ENCODE results near the gene USP21.

The USP21 gene

GRCh38 chr1:161133220-161133740, 26.0 kb upstream of the USP21 start:
- DNase-seq (ENCODE audit: low spot score), result peak; percentile 23

GRCh38 chr1:161137881-161138280, 21.4 kb upstream of the USP21 start:
- no peak for DNase-seq (ENCODE audit: low spot score)

DNA sequence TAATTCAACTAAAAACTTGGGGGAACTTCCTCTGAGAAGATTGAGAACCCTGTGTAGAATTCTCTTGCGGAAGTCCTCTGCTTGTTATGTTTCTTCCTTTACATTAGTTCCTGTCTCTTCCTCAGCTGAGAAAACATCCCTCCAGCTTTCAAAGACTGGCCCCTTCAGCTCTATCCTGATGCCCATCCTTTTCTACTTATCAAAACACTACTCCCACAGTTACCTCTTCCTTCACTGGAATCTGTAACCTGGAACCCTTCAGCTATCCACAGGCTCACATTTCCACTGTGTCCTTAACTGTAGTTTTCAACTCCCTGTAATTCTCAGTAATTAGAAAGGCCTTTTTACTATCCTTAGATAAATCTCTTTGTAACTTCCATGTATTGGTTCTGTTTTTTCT, 20.9 kb upstream of the USP21 start:
- DNase-seq (ENCODE audit: low spot score), result no peak

GRCh38 chr1:161139766-161140165, 19.5 kb upstream of the USP21 start:
- DNase-seq (ENCODE audit: low spot score), result peak; percentile 71

- no peak for DNase-seq (ENCODE audit: low spot score)
Measured at GRCh38 chr1:161140755-161141400, 18.4 kb upstream of the USP21 start.

DNA sequence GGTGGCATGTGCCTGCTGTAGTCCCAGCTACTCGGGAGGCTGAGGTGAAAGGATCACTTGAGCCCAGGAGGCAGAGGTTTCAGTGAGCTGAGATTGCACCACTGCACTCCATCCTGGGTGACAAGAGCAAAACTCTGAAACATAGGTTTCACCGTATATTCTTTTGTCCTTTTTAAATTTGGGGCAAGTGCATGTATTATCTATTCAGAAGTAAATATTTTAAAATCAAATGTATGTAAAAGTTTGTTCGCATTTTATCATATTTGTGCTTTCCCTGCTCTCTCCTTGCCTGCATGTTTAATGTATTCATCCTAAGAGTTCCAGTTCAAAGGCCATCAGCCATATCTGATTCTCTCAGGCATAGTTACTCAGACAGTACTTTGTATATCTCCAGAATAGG, 13.5 kb upstream of the USP21 start:
- no peak for DNase-seq (ENCODE audit: low spot score)

DNA sequence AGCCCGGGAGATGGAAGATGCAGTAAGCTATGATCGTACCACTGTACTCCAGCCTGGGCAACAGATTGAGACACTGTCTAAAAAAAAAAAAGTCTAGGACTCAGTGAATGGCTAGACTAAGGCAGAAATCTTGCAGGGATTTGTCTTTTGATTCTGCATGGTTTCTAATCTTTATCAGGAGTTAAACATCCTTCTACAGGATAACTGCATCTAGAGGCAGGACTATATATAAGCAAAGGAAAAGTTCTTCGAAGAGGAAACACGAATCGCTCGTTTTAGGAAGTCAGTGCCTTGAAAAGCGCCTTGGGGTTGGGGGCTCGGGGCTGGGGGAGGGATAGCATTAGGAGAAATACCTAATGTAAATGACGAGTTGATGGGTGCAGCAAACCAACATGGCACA, 6.1 kb upstream of the USP21 start:
- no peak for DNase-seq (ENCODE audit: low spot score)

- DNase-seq (ENCODE audit: low spot score), result peak; percentile 84
Measured at GRCh38 chr1:161153682-161154337, 5.5 kb upstream of the USP21 start, which contains the start of gene UFC1. UFC1 (plus strand) TSS chr1:161153978; CDS start chr1:161153998, 20 bp downstream.

DNA sequence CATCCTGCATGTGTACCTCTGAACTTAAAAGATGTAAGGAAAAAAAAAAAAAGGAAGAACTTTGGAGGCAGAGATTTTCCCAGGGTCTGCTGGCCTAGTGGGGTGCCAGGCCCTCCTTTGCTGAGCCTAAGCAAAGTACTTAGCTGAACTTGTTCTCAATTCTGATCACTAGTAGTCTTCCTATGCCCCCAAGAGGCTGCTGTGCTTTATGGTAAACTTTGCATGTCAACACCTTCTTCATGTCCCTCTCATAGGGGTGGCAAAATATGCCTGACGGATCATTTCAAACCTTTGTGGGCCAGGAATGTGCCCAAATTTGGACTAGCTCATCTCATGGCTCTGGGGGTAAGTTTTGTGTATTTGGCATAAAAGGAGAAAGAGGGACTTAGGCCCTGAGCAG, 1.4 kb upstream of the USP21 start:
- no peak for DNase-seq (ENCODE audit: low spot score)

DNA sequence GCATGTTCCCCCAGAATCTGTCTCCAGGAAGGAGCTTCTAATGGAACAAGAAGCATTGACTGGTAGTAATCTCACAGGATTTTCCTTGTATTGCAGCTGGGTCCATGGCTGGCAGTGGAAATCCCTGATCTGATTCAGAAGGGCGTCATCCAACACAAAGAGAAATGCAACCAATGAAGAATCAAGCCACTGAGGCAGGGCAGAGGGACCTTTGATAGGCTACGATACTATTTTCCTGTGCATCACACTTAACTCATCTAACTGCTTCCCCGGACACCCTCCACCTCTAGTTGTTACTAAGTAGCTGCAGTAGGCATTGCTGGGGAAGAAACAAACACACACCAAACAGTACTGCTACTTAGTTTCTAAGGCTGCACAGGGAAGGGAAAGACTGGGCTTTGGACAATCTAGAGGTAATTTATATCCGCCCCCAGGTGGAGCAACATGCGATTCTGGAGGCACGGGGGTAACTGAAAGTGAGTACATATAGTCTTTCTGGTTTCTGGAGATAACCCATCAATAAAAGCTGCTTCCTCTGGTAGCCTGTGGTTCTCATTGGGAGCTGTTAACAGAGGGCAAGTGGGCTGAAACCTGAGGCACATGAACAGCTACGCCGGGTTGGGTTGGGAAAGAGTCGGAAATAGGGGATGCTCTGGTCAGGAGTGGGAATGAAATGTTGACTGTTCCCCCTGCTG, 837 bp upstream of the USP21 start:
- DNase-seq (ENCODE audit: low spot score), result no peak

- DNase-seq (ENCODE audit: low spot score), result no peak
Measured at GRCh38 chr1:161159913-161160243, 578 bp downstream of the USP21 start.

DNA sequence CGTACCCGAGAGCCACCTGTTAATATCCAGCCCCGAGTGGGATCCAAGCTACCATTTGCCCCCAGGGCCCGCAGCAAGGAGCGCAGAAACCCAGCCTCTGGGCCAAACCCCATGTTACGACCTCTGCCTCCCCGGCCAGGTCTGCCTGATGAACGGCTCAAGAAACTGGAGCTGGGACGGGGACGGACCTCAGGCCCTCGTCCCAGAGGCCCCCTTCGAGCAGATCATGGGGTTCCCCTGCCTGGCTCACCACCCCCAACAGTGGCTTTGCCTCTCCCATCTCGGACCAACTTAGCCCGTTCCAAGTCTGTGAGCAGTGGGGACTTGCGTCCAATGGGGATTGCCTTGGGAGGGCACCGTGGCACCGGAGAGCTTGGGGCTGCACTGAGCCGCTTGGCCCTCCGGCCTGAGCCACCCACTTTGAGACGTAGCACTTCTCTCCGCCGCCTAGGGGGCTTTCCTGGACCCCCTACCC, 1.4 kb downstream of the USP21 start:
- DNase-seq (ENCODE audit: low spot score), result no peak

GRCh38 chr1:161161652-161162051, 2.4 kb downstream of the USP21 start:
- DNase-seq (ENCODE audit: low spot score), result no peak

DNA sequence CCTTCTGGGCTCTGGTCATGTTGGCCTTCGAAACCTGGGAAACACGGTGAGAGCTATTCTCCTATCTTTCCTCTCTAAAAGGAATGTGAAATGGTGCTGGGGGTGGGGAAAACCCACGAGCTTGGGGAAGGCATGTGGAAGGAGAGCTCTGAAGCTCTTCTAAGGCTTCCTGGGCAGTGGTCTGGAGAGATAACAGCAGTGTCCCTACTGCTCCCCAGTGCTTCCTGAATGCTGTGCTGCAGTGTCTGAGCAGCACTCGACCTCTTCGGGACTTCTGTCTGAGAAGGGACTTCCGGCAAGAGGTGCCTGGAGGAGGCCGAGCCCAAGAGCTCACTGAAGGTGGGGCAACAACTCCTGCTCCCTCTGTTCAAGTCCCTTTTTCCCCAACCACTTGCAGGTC, 2.8 kb downstream of the USP21 start:
- DNase-seq (ENCODE audit: low spot score), result no peak

GRCh38 chr1:161162806-161163205, 3.5 kb downstream of the USP21 start:
- no peak for DNase-seq (ENCODE audit: low spot score)

DNA sequence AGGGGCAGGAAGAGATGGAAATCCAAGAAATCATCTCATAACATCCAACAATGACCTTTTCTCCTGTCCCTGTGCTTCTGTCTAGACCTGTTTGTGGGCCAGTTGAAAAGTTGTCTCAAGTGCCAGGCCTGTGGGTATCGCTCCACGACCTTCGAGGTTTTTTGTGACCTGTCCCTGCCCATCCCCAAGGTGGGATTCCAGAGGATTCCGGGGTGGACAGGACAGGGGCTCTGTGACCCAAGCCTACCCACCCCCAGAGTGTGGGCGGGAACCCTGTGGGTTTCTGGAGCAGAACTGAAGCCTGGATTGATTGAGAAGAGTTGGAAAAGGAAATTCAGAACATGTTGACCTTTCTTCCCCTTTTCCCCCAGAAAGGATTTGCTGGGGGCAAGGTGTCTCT, 4.5 kb downstream of the USP21 start:
- no peak for DNase-seq (ENCODE audit: low spot score)

DNA sequence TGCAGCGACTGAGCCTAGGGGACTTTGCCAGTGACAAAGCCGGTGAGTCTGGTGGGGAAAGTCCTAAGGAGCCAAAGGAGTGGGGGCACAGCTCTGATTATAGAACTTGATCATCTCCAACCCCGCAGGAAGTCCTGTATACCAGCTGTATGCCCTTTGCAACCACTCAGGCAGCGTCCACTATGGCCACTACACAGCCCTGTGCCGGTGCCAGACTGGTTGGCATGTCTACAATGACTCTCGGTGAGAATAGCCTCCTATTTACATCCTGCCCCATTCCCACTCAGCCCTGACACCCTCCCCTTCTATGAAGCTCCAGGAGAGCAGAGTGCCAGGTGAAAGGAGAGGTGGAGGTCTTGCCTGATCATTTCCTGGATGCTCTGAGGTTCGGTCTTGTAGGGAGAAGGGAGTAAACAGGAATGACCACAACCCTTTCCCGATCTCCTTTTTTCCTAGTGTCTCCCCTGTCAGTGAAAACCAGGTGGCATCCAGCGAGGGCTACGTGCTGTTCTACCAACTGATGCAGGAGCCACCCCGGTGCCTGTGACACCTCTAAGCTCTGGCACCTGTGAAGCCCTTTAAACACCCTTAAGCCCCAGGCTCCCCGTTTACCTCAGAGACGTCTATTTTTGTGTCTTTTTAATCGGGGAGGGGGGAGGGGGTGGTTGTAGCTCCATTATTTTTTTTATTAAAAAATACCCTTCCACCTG, 5.8 kb downstream of the USP21 start:
- no peak for DNase-seq (ENCODE audit: low spot score)

- peak; percentile 91 for DNase-seq (ENCODE audit: low spot score)
Measured at GRCh38 chr1:161165742-161166668, 6.7 kb downstream of the USP21 start, which contains the start of gene PPOX. PPOX (plus strand) TSS chr1:161166426; CDS start chr1:161166848, 422 bp downstream.

GRCh38 chr1:161166669-161167548, 7.6 kb downstream of the USP21 start:
- DNase-seq (ENCODE audit: low spot score), result no peak

DNA sequence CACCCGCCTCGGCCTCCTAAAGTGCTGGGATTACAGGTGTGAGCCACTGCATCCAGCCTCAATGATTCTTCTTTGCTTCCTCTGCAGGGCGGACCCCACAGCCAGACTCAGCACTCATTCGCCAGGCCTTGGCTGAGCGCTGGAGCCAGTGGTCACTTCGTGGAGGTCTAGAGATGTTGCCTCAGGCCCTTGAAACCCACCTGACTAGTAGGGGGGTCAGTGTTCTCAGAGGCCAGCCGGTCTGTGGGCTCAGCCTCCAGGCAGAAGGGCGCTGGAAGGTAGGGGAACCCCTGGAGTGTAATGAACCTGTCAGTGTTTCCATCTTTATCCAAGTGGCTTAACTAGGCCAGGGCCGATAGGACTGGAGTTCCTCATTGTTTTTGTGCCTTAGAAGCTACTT, 9.6 kb downstream of the USP21 start:
- DNase-seq (ENCODE audit: low spot score), result no peak
